Mucosa of gallbladder (tissue), 1 donor: ENCODE measurements around the gene SMG6. TPM values are rescaled to one million over a fixed set of nuclear protein-coding genes. Genes with fewer than 3 reads are reported as not detected.

Source experiments
- DNase-seq: peaks from one replicate; pipeline ENCODE4 v3.0.0-alpha.2; 2020; ENCODE audit warnings: low spot score
- total RNA-seq: library from RNA; stranded (reverse); gene quantifications from one replicate; pipeline ENCODE4 v1.2.1, GENCODE V29; 2021
- donor health status: DM: no; HTN: no; CAD: no.

SMG6 gene
- total RNA-seq, 1 donor from 2014 or later: 36.9 TPM

GRCh38 chr17:2076087-2076984 lies 227.2 kb downstream of the SMG6 start:
- DNase-seq: no peak

- no peak for DNase-seq
Observed at GRCh38 chr17:2075336-2076086, 228.1 kb downstream of the SMG6 start.

GRCh38 chr17:2074919-2075318 lies 228.7 kb downstream of the SMG6 start:
- DNase-seq: no peak

GRCh38 chr17:2071455-2072281 lies 231.9 kb downstream of the SMG6 start:
- peak; percentile 71 for DNase-seq

GRCh38 chr17:2071024-2071385 lies 232.6 kb downstream of the SMG6 start:
- no peak for DNase-seq

GRCh38 chr17:2070241-2071023 lies 233.2 kb downstream of the SMG6 start:
- peak; percentile 77 for DNase-seq

- no peak for DNase-seq
Observed at GRCh38 chr17:2068519-2069051, 235.0 kb downstream of the SMG6 start.

- DNase-seq: no peak
Observed at GRCh38 chr17:2068031-2068518, 235.5 kb downstream of the SMG6 start.

- DNase-seq: no peak
Observed at GRCh38 chr17:2067608-2068024, 236.0 kb downstream of the SMG6 start.

GRCh38 chr17:2067048-2067561 lies 236.5 kb downstream of the SMG6 start:
- no peak for DNase-seq

GRCh38 chr17:2065949-2066400 lies 237.6 kb downstream of the SMG6 start:
- no peak for DNase-seq

GRCh38 chr17:2064980-2065785 lies 238.4 kb downstream of the SMG6 start:
- DNase-seq: no peak

- DNase-seq: no peak
Observed at GRCh38 chr17:2064520-2064971, 239.0 kb downstream of the SMG6 start.

- DNase-seq: no peak
Observed at GRCh38 chr17:2064147-2064489, 239.5 kb downstream of the SMG6 start.

- no peak for DNase-seq
Observed at GRCh38 chr17:2063261-2064146, 240.1 kb downstream of the SMG6 start.

- DNase-seq: no peak
Observed at GRCh38 chr17:2062571-2063183, 240.9 kb downstream of the SMG6 start.

GRCh38 chr17:2061441-2061958 lies 242.1 kb downstream of the SMG6 start:
- no peak for DNase-seq
